ENCODE results near the gene NPTN. TPM values are rescaled to one million over a fixed set of nuclear protein-coding genes. Genes with fewer than 3 reads are reported as not detected.
"Not testable (repeated sequence)": the region's sequence is repeated elsewhere in the genome, so short reads cannot be mapped to it uniquely, and the experiment has no call there.

NPTN gene
- total RNA-seq, 4 donors from 2014 or later, result 66.6 to 94.3 (median 88.8) TPM

DNA sequence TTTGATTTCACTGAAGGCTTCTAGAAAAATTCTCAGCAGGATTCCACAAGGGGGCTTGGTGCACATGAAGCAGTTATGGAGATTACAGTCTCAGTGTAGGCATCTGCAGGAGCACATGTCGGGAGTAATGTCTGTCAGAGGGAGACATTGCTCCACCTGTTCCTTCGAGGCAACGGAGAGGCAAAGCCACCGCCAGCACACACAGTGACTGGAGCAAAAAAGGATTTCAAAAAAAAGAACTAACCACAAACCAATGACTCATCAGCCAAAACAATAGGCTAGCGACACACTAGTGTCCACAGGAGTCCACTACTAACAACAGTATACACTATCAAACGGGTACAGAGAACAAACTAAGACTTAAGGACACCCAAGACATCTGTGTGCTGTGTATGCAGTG lies 68.9 kb downstream of the NPTN start:
- TF ChIP-seq, protein P1, sequence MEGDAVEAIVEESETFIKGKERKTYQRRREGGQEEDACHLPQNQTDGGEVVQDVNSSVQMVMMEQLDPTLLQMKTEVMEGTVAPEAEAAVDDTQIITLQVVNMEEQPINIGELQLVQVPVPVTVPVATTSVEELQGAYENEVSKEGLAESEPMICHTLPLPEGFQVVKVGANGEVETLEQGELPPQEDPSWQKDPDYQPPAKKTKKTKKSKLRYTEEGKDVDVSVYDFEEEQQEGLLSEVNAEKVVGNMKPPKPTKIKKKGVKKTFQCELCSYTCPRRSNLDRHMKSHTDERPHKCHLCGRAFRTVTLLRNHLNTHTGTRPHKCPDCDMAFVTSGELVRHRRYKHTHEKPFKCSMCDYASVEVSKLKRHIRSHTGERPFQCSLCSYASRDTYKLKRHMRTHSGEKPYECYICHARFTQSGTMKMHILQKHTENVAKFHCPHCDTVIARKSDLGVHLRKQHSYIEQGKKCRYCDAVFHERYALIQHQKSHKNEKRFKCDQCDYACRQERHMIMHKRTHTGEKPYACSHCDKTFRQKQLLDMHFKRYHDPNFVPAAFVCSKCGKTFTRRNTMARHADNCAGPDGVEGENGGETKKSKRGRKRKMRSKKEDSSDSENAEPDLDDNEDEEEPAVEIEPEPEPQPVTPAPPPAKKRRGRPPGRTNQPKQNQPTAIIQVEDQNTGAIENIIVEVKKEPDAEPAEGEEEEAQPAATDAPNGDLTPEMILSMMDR (IDR thresholded peaks at IDR 0.05), result no peak
- ATAC-seq (ENCODE audit: low FRiP score) (no peak), DNase-seq (ENCODE audit: low spot score) (no peak)

DNA sequence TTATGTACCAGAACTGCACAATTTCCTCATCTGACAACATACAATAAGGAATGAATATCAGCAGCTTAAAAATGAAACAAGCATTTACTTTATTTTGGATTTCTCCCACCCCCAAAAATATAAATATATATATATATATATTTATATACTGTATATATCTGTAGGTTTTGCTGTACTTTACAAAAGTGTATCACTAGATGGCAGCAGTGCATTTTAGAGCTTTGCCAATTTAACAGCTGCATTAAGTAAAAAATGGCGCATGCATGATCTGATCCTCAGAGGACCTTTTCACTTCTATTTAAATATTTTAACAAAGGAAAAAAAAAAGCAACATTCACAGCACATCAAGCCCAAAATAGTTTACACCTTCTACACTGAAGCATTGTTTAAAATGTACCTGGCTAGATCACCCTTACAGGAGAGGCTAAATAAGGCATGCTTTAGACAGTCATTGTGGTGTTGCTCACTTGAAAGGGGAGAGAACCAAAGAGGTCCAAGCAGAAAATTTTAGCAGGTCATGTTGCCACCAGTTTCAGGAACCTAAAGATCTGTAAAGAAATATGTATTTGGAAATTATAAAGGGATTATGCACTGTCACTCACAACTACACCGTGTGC lies 72.6 kb downstream of the NPTN start:
- TF ChIP-seq, protein P1 (IDR thresholded peaks at IDR 0.05), result no peak
- DNase-seq (ENCODE audit: low spot score) (no peak), ATAC-seq (ENCODE audit: low FRiP score) (no peak)

DNA sequence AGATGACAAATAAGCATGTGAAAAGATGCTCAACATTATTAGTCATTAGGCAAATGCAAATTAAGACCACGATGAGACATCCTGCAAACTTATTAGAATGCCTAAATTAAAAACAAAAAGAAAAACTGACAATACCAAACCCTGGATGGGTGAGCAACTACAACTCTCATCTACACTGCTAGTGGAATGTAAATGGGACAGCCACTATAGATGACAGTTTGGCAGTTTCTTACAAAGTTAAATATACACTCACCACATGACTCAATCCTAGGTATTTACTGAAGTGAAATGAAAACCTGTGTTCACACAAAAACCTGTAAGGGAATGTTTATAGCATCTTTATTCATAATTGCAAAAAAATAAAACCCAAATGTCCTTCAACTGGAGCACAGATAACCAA lies 74.7 kb downstream of the NPTN start:
- no peak for DNase-seq (ENCODE audit: low spot score)
- TF ChIP-seq, protein P1 (IDR thresholded peaks at IDR 0.05), result no peak
- ATAC-seq (ENCODE audit: low FRiP score), result no peak

DNA sequence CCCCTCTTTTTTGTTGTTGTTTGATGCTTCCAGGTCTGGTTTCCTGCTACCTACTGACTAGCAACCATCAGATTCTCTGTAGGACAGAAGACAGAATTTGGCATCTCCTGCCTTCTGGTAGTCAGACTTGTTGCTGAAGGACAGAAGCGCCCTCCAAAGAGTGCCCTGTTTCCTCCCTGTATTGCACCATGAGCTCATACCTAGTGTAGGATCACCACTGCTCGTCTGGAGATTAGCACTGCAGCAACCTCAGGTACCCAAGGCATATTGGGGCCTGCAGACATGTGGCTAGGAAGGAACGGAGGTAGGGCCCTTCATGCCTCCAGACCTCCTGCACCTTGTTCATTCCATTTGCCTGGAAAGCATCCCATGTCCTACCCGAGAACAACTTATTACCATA lies 78.1 kb downstream of the NPTN start:
- TF ChIP-seq, protein P1 (IDR thresholded peaks at IDR 0.05), result no peak
- DNase-seq (ENCODE audit: low spot score) (no peak), ATAC-seq (ENCODE audit: low FRiP score) (no peak)

DNA sequence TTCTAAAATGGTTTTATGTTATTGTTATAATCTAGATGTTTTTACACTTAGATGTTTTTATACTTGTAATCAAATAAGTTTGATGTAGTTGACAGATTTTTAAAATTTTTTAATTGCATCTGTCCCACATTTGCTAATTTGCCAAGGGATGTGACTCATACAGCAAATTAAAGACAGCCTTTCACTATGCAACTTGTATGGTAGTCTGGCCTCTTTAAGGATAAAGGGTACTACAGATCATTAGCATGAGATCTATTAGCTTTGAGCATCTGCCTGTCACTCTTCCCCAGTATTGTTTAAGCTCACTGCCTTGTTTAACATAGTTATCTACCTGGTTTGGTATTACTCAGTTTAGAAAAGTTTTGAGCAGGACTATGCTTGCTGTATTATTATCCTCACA lies 83.0 kb downstream of the NPTN start:
- TF ChIP-seq, protein P1 (IDR thresholded peaks at IDR 0.05), result no peak
- ATAC-seq (ENCODE audit: low FRiP score) (no peak), DNase-seq (ENCODE audit: low spot score) (no peak)

DNA sequence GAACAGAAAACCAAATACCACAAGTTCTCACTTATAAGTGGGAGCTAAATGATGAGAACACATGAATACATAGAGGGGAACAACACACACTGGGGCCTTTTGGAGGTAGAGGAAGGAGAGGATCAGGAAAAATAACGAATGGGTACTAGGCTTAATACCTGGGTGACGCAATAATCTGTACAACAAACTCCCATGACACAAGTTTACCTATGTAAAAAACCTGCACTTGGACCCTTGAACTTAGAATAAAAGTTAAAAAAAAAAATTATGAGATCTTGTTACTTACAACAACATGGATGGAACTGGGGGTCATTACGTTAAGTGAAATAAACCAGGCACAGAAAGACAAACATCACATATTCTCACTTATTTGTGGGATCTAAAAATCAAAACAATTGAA lies 84.3 kb downstream of the NPTN start:
- ATAC-seq (ENCODE audit: low FRiP score); DNase-seq (ENCODE audit: low spot score): not testable (repeated sequence)

DNA sequence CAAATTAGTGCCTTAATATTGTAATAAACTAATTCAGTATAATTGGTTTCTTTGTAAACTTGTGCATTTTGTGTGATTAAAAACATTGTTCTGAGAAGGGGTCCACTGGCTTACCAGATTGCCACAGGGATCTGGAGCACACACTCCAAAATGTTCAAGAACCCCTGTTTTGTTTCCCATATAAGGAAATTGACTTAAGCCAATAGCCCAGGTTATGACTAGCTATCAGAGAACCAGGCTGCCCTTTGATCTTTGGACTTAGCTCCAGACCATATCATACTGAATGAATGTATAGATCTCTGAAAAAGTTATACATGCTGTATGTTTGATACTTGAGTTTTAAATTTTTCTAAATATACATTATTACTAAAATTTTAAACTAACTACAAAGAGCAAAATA lies 91.7 kb downstream of the NPTN start:
- DNase-seq (ENCODE audit: low spot score) (no peak), ATAC-seq (ENCODE audit: low FRiP score) (no peak)
- TF ChIP-seq, protein P1 (IDR thresholded peaks at IDR 0.05), result no peak
